Measurements from ENCODE around the gene PARD3. TPM values are rescaled to one million over a fixed set of nuclear protein-coding genes. Genes with fewer than 3 reads are reported as not detected.
A peak's percentile ranks its signal among the peaks of the same experiment; 100 is the strongest.
"Not testable (repeated sequence)": the region's sequence is repeated elsewhere in the genome, so short reads cannot be mapped to it uniquely, and the experiment has no call there.

Gene PARD3
- total RNA-seq, 4 donors from 2014 or later, result 39.2 to 124 (median 48.0) TPM

DNA sequence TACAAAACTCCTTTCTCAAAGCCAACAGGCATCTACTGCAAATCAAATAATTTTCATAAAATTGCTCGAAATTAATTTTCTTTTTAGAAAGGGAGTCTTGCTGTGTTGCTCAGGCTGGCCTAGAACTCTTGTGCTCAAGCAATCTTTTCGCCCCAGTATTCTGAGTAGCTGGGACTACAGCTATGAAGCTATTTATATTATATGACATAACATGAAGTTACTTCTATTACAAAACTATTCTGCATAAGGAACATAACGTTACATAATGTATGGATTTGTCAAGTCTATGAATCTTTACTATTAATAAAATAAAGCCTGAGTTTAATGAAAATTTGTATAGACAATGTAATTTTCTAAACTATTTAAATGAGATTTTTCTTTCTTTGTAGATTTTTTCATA lies 415.0 kb downstream of the PARD3 start:
- Histone ChIP-seq H3K4me1 (no peaks in the 10 kb centered on the region), H3K9me3 (no peaks in the 10 kb centered on the region), H3K27me3 (no peaks in the 10 kb centered on the region), H3K36me3 (peaks cover 0 to 4% (median 0%) of the 10 kb centered on the region in 3 donors), H3K27ac (no peak overlapping the region), H3K4me3 (no peak overlapping the region)
- no peak for DNase-seq
- TF ChIP-seq, protein P1, sequence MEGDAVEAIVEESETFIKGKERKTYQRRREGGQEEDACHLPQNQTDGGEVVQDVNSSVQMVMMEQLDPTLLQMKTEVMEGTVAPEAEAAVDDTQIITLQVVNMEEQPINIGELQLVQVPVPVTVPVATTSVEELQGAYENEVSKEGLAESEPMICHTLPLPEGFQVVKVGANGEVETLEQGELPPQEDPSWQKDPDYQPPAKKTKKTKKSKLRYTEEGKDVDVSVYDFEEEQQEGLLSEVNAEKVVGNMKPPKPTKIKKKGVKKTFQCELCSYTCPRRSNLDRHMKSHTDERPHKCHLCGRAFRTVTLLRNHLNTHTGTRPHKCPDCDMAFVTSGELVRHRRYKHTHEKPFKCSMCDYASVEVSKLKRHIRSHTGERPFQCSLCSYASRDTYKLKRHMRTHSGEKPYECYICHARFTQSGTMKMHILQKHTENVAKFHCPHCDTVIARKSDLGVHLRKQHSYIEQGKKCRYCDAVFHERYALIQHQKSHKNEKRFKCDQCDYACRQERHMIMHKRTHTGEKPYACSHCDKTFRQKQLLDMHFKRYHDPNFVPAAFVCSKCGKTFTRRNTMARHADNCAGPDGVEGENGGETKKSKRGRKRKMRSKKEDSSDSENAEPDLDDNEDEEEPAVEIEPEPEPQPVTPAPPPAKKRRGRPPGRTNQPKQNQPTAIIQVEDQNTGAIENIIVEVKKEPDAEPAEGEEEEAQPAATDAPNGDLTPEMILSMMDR (IDR thresholded peaks at IDR 0.05), result no peak
- TF ChIP-seq POLR2A (IDR thresholded peaks at IDR 0.05), result no peak

DNA sequence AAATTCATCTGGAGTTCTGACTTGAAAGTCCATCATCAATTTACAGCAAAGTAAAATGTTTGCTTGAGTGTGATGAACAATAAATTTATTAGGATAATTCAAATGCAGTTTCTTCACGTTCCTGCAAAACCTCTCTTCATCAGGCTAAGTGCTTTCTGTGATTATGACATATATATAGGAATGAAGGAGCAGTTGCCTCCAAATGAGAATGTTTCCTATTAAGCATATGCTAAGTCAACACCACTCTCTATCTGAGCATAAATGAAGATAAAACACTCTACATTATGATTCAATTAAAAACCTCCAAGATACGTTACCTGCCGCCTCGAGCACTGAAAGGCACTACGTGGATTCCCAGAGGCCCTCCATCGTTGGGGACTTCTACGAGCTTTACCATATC lies 416.1 kb downstream of the PARD3 start:
- Histone ChIP-seq H3K36me3 (peaks cover 0 to 4% (median 0%) of the 10 kb centered on the region in 3 donors), H3K4me1 (no peaks in the 10 kb centered on the region), H3K9me3 (no peaks in the 10 kb centered on the region), H3K27ac (no peak overlapping the region), H3K4me3 (no peak overlapping the region), H3K27me3 (no peaks in the 10 kb centered on the region)
- no peak for TF ChIP-seq POLR2A (IDR thresholded peaks at IDR 0.05)
- TF ChIP-seq, protein P1 (IDR thresholded peaks at IDR 0.05), result no peak
- no peak for DNase-seq

DNA sequence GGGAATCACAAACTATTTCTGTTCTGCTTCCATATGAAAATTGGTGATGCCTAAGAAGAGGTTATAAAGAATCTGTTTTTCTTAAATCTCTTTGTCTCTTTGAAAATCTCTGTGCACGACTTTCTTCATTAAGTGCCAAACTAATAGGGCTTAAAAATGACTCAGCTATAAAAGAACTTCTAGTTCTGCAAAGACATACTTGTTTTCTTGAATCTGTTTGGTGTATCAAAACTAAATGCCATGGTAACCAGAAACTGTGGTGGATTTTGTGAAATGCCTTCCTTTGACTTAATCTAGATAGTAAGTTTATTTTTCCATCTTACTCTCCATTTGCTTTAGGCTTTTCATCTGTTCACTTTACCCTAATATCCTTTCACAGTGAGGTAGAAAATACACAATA lies 417.8 kb downstream of the PARD3 start:
- Histone ChIP-seq H3K27me3 (no peaks in the 10 kb centered on the region), H3K4me1 (no peaks in the 10 kb centered on the region), H3K36me3 (peaks cover 0 to 4% (median 0%) of the 10 kb centered on the region in 3 donors), H3K4me3 (no peak overlapping the region), H3K9me3 (no peaks in the 10 kb centered on the region), H3K27ac (no peak overlapping the region)
- TF ChIP-seq, protein P1 (IDR thresholded peaks at IDR 0.05), result no peak
- TF ChIP-seq POLR2A (IDR thresholded peaks at IDR 0.05), result no peak
- DNase-seq, result no peak

DNA sequence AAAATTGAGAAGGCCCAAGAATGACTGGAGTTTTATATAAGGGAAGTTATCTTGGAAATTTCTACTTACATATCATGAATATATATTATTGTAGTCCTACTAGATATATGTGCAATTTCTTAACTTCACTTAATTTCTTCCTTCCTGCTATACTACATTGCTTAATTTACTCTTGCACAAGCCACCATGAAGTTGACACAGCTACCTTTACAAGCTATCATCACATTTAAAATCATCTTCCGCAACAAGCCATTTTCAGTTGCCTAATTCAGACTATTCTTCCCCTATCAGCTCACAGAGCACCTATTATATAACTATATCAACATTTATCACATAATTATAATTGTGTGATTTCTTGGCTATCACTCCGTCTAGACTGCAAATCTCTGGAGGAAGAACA lies 418.4 kb downstream of the PARD3 start:
- no peak for TF ChIP-seq POLR2A (IDR thresholded peaks at IDR 0.05)
- TF ChIP-seq, protein P1 (IDR thresholded peaks at IDR 0.05), result no peak
- DNase-seq, result no peak

DNA sequence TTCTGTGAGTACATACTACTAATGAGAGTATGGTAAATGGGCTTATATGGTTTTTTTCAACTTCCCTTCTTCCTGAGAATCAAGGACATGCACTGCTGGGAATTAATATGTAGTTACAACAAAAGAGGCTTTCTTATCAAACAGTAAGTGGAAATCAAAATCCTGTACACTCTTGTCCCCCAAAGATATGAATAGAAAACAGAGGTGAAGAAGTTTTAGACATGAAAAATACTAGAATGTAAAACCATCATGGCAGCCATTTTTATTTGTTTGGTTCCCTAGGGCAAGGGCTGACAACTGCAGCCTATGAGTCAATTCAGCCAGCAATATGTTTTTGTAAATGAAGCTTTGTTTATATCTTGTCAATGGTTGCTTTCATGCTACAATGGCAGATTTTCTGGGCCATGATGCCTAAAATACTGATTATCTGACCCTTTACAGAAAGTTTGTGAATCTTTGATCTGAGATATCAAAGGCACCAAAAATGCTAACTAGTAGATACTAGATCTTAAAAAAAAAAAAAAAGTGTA lies 422.4 kb downstream of the PARD3 start:
- Histone ChIP-seq H3K36me3 (peaks cover 0 to 4% (median 0%) of the 10 kb centered on the region in 3 donors), H3K27me3 (no peaks in the 10 kb centered on the region), H3K4me3 (no peak overlapping the region), H3K9me3 (no peaks in the 10 kb centered on the region), H3K27ac (no peak overlapping the region), H3K4me1 (no peaks in the 10 kb centered on the region)
- no peak for DNase-seq
- TF ChIP-seq POLR2A (IDR thresholded peaks at IDR 0.05), result no peak
- TF ChIP-seq, protein P1 (IDR thresholded peaks at IDR 0.05), result no peak

More for the DNA sequence above, 418.4 kb downstream of the PARD3 start:
- no peak overlapping the region for H3K4me3 ChIP-seq
- H3K9me3 ChIP-seq, result no peaks in the 10 kb centered on the region
- H3K36me3 ChIP-seq, result peaks cover 0 to 4% (median 0%) of the 10 kb centered on the region in 3 donors
- no peaks in the 10 kb centered on the region for H3K4me1 ChIP-seq
- no peaks in the 10 kb centered on the region for H3K27me3 ChIP-seq
- no peak overlapping the region for H3K27ac ChIP-seq

DNA sequence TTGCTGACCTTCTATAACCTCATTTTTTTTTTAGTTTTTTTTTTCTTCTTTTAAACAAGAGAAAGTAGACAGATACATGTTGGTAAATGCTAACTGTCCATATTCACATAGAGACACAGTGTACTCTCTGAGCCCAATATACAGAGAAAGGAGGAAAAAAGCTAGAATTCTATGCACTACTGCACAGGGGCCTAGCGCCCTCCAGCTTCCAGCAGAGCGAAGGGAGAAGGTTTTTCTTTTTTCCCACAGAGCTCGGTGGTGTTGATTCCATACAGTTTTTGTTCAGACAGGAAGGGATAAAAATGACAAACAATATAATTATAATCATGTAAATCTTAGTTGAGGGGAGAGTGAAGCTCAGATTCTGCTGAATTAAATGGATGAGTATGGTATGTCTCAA lies 423.9 kb downstream of the PARD3 start:
- not testable (repeated sequence) for H3K4me1 ChIP-seq, H3K9me3 ChIP-seq, DNase-seq, H3K4me3 ChIP-seq, H3K27ac ChIP-seq, H3K27me3 ChIP-seq, H3K36me3 ChIP-seq
- TF ChIP-seq, protein P1 (IDR thresholded peaks at IDR 0.05), result peak in 1 of 6 experiments; percentile 17

All from Peyer's patch (tissue), 4 donors.